ENCODE results near the gene ZBTB20.

DNA sequence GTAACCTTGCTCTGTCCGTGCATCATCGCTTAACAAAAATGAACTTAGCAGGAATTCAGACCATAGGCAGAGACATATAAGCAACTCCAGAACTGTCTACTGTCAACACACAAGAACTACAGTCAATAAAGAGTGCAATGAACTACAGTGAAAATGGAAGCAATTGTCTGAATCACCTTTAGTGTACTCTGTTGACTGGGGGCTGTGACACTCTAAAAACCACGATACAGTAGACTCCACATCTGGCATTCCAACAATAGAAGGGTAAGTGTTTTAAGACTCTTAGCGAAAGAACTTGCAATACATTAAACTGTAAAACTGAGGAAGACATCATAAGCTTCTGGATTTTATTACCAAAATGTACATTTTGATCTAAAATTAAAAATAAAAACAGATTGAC lies 347.3 kb downstream of the ZBTB20 start:
- TF ChIP-seq POLR2A (IDR thresholded peaks at IDR 0.05) (no peak), POLR2AphosphoS5 (IDR thresholded peaks at IDR 0.05) (no peak)
- TF ChIP-seq, protein P1, sequence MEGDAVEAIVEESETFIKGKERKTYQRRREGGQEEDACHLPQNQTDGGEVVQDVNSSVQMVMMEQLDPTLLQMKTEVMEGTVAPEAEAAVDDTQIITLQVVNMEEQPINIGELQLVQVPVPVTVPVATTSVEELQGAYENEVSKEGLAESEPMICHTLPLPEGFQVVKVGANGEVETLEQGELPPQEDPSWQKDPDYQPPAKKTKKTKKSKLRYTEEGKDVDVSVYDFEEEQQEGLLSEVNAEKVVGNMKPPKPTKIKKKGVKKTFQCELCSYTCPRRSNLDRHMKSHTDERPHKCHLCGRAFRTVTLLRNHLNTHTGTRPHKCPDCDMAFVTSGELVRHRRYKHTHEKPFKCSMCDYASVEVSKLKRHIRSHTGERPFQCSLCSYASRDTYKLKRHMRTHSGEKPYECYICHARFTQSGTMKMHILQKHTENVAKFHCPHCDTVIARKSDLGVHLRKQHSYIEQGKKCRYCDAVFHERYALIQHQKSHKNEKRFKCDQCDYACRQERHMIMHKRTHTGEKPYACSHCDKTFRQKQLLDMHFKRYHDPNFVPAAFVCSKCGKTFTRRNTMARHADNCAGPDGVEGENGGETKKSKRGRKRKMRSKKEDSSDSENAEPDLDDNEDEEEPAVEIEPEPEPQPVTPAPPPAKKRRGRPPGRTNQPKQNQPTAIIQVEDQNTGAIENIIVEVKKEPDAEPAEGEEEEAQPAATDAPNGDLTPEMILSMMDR (IDR thresholded peaks at IDR 0.05) = no peak
